Measurements from ENCODE around the gene ARMC5. TPM values are rescaled to one million over a fixed set of nuclear protein-coding genes. Genes with fewer than 3 reads are reported as not detected.

The ARMC5 gene
- total RNA-seq, 2 donors from 2014 or later: 9.4 to 12.1 TPM

DNA sequence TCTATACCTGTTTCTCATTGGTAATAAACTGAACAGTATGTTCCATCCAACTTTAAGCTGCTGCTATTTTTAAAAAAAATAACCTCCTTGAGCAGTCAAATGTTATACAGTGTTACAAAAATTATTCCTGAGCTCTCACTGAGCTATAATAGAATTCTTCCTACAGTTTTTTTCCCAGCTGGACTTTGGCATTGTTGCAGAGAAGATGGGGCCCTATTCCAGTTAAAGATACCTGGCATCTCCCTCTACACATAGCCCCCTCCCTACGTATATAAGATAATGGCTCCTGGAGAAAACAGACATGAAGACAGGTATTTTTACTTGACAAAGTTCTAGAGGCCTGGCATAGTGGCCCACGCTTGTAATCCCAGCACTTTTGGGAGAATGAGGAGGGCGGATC is 29.5 kb upstream of the ARMC5 start:
- H3K4me1 Mint-ChIP-seq: no peaks in the 10 kb centered on the region
- Histone ChIP-seq H3K27ac (ENCODE audit: low read depth, low read length) (no peak overlapping the region), H3K9me3 (ENCODE audit: control insufficient read depth, low read length) (no peaks in the 10 kb centered on the region), H3K9ac (ENCODE audit: extremely low read depth, low read length, poor library complexity, severe bottlenecking) (no peak overlapping the region), H3K4me3 (ENCODE audit: low read length) (no peak overlapping the region), H3K4me1 (ENCODE audit: control insufficient read depth, insufficient read depth, low read length) (peaks cover 4% of the 10 kb centered on the region), H3K27me3 (ENCODE audit: control insufficient read depth, insufficient read depth, low read length, poor library complexity, severe bottlenecking) (no peaks in the 10 kb centered on the region), H3K36me3 (ENCODE audit: control insufficient read depth, insufficient read depth, low read length) (no peaks in the 10 kb centered on the region)
- DNase-seq: no peak
- peaks cover 4% of the 10 kb centered on the region for H3K9me3 Mint-ChIP-seq
- H3K36me3 Mint-ChIP-seq (ENCODE audit: low read depth): no peaks in the 10 kb centered on the region
- no peak overlapping the region for H3K4me3 Mint-ChIP-seq
- H3K27me3 Mint-ChIP-seq (ENCODE audit: insufficient read depth): peaks cover 46% of the 10 kb centered on the region
- H3K27ac Mint-ChIP-seq: no peak overlapping the region
- WGBS, 2 experiments (ENCODE audit: insufficient coverage in 1 of 2, insufficient read length in 1 of 2): 86 to 96% methylated on average over 3 of the region's 3 CpGs
- TF ChIP-seq, protein P1, sequence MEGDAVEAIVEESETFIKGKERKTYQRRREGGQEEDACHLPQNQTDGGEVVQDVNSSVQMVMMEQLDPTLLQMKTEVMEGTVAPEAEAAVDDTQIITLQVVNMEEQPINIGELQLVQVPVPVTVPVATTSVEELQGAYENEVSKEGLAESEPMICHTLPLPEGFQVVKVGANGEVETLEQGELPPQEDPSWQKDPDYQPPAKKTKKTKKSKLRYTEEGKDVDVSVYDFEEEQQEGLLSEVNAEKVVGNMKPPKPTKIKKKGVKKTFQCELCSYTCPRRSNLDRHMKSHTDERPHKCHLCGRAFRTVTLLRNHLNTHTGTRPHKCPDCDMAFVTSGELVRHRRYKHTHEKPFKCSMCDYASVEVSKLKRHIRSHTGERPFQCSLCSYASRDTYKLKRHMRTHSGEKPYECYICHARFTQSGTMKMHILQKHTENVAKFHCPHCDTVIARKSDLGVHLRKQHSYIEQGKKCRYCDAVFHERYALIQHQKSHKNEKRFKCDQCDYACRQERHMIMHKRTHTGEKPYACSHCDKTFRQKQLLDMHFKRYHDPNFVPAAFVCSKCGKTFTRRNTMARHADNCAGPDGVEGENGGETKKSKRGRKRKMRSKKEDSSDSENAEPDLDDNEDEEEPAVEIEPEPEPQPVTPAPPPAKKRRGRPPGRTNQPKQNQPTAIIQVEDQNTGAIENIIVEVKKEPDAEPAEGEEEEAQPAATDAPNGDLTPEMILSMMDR (conservative IDR thresholded peaks at IDR 0.05): no peak

GRCh38 chr16:31430380-31431052 is 28.8 kb upstream of the ARMC5 start:
- DNase-seq: peak; percentile 61
- Mint-ChIP-seq H3K27ac (no peak overlapping the region), H3K27me3 (ENCODE audit: insufficient read depth) (peaks cover 41% of the 10 kb centered on the region), H3K9me3 (peaks cover 4% of the 10 kb centered on the region), H3K4me3 (no peak overlapping the region), H3K4me1 (no peaks in the 10 kb centered on the region), H3K36me3 (ENCODE audit: low read depth) (no peaks in the 10 kb centered on the region)
- Histone ChIP-seq H3K36me3 (ENCODE audit: control insufficient read depth, insufficient read depth, low read length) (no peaks in the 10 kb centered on the region), H3K4me1 (ENCODE audit: control insufficient read depth, insufficient read depth, low read length) (peaks cover 4% of the 10 kb centered on the region), H3K27me3 (ENCODE audit: control insufficient read depth, insufficient read depth, low read length, poor library complexity, severe bottlenecking) (no peaks in the 10 kb centered on the region), H3K9me3 (ENCODE audit: control insufficient read depth, low read length) (no peaks in the 10 kb centered on the region), H3K9ac (ENCODE audit: extremely low read depth, low read length, poor library complexity, severe bottlenecking) (no peak overlapping the region), H3K4me3 (ENCODE audit: low read length) (no peak overlapping the region), H3K27ac (ENCODE audit: low read depth, low read length) (no peak overlapping the region)
- TF ChIP-seq, protein P1 (conservative IDR thresholded peaks at IDR 0.05): no peak
- WGBS, 2 experiments (ENCODE audit: insufficient coverage in 1 of 2, insufficient read length in 1 of 2): 47 to 61% methylated on average over 4 to 5 of the region's 5 CpGs

DNA sequence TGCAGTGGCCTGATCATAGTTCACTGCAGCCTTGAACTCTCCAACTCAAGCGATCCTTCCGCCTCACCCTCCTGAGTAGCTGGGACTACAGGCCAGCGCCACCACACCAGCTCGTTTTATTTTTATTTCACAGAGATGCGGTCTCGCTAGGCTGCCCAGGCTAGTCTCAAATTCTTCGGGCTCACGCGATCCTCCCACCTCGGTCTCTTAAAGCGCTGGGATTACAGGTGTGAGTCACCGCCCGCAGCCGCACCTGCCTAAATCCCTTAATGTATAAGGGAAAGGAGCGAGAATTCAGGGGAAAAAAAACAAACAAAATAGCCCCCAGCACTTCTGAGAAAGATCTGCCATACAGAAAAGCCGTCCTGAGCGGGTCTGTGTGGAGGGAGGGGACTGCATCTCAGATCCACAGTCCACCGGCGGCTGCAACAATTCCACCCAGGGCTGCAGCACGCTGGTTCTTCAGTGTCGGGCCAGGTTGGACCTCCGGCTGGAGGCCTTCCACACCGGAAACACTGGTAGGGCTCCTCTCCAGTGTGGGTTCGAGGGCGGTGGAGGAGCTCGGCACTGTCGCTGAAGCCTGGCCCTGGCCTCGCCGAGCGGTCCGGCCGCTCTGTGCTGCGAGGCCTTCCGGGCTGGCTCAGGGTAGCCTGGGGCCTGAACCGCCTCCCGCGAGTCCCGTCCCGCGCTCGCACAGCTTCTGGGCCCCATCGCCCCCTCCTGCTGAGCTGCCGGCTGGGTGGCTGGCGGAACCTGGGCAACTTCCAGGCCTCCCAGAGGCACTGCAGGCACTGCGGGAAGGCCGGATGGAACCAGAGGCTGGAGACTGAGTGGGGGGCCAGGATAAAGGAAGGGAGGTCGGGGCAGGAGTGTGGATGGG is 23.7 kb upstream of the ARMC5 start:
- no peak overlapping the region for H3K27ac ChIP-seq (ENCODE audit: low read depth, low read length)
- H3K36me3 ChIP-seq (ENCODE audit: control insufficient read depth, insufficient read depth, low read length): no peaks in the 10 kb centered on the region
- no peaks in the 10 kb centered on the region for H3K9me3 ChIP-seq (ENCODE audit: control insufficient read depth, low read length)
- no peak overlapping the region for H3K4me3 ChIP-seq (ENCODE audit: low read length)
- no peak overlapping the region for H3K9ac ChIP-seq (ENCODE audit: extremely low read depth, low read length, poor library complexity, severe bottlenecking)
- no peaks in the 10 kb centered on the region for H3K36me3 Mint-ChIP-seq (ENCODE audit: low read depth)
- peaks cover 2% of the 10 kb centered on the region for H3K4me1 ChIP-seq (ENCODE audit: control insufficient read depth, insufficient read depth, low read length)
- TF ChIP-seq, protein P1 (conservative IDR thresholded peaks at IDR 0.05): no peak
- peaks cover 15% of the 10 kb centered on the region for H3K27me3 Mint-ChIP-seq (ENCODE audit: insufficient read depth)
- 92 to 94% methylated on average over 31 to 46 of the region's 47 CpGs for WGBS, 2 experiments (ENCODE audit: insufficient coverage in 1 of 2, insufficient read length in 1 of 2)
- H3K4me3 Mint-ChIP-seq: no peak overlapping the region
- no peaks in the 10 kb centered on the region for H3K9me3 Mint-ChIP-seq
- H3K4me1 Mint-ChIP-seq: peaks cover 5% of the 10 kb centered on the region
- DNase-seq: no peak
- no peaks in the 10 kb centered on the region for H3K27me3 ChIP-seq (ENCODE audit: control insufficient read depth, insufficient read depth, low read length, poor library complexity, severe bottlenecking)
- no peak overlapping the region for H3K27ac Mint-ChIP-seq

All from endodermal cell (in vitro differentiated cells).